HG03354 (cell line): ENCODE results near the gene OR2S2.

Experiments
- ATAC-seq: cut with Tn5 transposase; IDR thresholded peaks from one replicate; pipeline ENCODE4 v1.9.1; 2021; ENCODE audit warnings: mild to moderate bottlenecking; ENCODE audit not compliant: unreplicated experiment, poor library complexity, severe bottlenecking

The OR2S2 gene

GRCh38 chr9:35912791-35913400 lies 45.1 kb downstream of the OR2S2 start:
- no peak for ATAC-seq

GRCh38 chr9:35911690-35912089 lies 46.3 kb downstream of the OR2S2 start:
- no peak for ATAC-seq

- no peak for ATAC-seq
Measured at GRCh38 chr9:35910613-35911359, 47.2 kb downstream of the OR2S2 start.

GRCh38 chr9:35909687-35910612 lies 48.0 kb downstream of the OR2S2 start:
- ATAC-seq: no peak

GRCh38 chr9:35909274-35909673 lies 48.7 kb downstream of the OR2S2 start, which contains the start of gene SPAAR:
TSS of gene SPAAR (plus strand) at chr9:35909490. CDS start at chr9:35910464, 974 bp downstream.
- no peak for ATAC-seq

GRCh38 chr9:35908504-35909125 lies 49.3 kb downstream of the OR2S2 start:
- ATAC-seq: no peak

GRCh38 chr9:35907711-35908503 lies 50.0 kb downstream of the OR2S2 start:
- ATAC-seq: no peak
